D721Med (cell line): ENCODE measurements around the gene PSAPL1.

Experiments
- DNase-seq: peaks from one replicate; pipeline ENCODE4 v3.0.0; 2011; ENCODE audit warnings: low spot score; ENCODE audit not compliant: insufficient read length
- FAIRE-seq: peaks from 2 replicates; lab custom pipeline; 2011; peaks lifted over from hg19 to GRCh38; lab: Jason Lieb, UNC
- TF ChIP-seq, protein P1 (sequence below): IDR thresholded peaks from 2 replicates; pipeline ENCODE4 v1.5.1; 2012; ENCODE audit warnings: mild to moderate bottlenecking, control low read depth; ENCODE audit not compliant: insufficient read depth; ENCODE audit errors: missing control alignments

PSAPL1 gene

GRCh38 chr4:7432531-7433375 is 2.0 kb downstream of the PSAPL1 start:
- no peak for FAIRE-seq
- TF ChIP-seq, protein P1, sequence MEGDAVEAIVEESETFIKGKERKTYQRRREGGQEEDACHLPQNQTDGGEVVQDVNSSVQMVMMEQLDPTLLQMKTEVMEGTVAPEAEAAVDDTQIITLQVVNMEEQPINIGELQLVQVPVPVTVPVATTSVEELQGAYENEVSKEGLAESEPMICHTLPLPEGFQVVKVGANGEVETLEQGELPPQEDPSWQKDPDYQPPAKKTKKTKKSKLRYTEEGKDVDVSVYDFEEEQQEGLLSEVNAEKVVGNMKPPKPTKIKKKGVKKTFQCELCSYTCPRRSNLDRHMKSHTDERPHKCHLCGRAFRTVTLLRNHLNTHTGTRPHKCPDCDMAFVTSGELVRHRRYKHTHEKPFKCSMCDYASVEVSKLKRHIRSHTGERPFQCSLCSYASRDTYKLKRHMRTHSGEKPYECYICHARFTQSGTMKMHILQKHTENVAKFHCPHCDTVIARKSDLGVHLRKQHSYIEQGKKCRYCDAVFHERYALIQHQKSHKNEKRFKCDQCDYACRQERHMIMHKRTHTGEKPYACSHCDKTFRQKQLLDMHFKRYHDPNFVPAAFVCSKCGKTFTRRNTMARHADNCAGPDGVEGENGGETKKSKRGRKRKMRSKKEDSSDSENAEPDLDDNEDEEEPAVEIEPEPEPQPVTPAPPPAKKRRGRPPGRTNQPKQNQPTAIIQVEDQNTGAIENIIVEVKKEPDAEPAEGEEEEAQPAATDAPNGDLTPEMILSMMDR = no peak
- no peak for DNase-seq

DNA sequence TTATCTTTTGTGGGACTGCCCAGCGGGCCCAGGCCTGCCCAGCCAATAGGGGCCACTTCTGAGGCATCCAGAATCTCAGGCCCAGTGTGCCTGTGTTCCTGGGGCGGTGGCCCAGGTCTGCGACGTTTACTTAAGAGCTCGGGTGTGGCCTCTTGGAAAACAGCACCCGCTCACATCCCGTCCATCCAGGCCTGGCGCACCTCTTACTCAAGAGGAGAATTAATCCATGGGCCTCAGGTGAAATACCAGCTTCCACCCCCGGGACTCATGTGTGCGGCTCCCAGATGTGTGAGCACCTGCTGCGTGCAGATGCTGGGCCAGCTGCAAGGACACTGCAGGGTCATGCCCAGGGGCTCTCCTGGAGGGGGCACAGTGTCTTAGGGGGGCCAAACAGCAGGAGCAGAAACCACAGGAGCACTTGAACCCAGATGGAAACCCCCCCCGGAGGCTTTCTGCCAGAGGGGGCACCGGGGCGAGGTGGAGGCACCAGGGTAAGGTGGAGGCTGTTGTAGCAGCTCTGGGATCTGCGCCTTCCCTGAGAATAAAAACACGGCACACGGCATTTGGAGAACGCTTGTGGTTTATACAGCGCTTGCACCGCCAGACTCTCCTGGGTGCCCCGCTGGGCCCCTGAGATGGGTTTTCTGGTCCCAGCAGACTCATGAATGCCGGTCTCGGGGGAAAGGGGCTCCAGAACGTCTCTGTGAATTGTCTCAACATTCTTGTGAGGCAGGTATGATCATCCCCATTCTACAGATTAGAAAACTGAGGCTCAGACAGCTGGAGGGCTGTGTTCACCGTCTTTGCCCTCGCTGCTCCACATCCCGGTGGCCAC is 2.8 kb downstream of the PSAPL1 start:
- no peak for DNase-seq
- TF ChIP-seq, protein P1 = no peak
- FAIRE-seq = no peak

DNA sequence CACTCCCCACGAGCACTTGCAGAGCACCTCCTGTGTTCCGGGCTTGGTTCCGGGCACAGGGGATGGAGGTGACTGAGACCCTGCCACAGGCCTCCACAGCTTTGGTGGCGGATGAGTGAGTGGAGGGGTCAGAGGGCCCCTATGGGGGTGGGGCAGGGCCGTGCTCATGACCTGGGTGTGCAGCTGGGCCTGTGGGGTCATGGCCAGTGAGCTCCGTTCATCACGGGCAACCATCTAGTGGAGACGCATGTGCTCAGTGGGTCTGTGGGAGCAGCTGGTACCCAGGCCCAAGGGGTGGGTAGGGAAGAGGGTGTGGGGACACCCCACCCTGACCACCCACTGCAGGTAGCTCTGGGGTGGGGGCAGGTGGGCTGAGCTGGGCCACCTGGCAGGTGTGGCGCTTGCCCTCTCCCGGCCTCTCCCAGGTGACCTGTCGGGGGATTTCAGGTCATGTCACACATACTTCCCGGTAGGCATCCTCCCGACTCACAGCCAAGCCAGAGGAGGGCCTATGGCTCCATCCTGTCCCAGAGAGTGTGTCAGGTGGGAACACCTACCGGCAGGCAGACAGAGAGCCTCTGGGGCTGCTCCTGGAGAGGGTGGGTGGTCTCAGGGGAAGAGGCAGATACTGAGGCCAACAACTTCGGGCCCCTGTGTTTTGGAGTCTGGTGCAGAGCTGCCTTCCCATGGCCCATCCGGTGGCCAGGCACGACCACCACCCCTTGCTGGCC is 3.6 kb downstream of the PSAPL1 start:
- no peak for FAIRE-seq

GRCh38 chr4:7430368-7430964 is 4.3 kb downstream of the PSAPL1 start:
- FAIRE-seq = no peak
- TF ChIP-seq, protein P1 = no peak
- no peak for DNase-seq

More for the DNA sequence above, 3.6 kb downstream of the PSAPL1 start:
- DNase-seq = no peak
- TF ChIP-seq, protein P1 = no peak

- DNase-seq = no peak
- FAIRE-seq = no peak
- TF ChIP-seq, protein P1 = no peak
Measured at GRCh38 chr4:7429601-7430078, 5.1 kb downstream of the PSAPL1 start.

DNA sequence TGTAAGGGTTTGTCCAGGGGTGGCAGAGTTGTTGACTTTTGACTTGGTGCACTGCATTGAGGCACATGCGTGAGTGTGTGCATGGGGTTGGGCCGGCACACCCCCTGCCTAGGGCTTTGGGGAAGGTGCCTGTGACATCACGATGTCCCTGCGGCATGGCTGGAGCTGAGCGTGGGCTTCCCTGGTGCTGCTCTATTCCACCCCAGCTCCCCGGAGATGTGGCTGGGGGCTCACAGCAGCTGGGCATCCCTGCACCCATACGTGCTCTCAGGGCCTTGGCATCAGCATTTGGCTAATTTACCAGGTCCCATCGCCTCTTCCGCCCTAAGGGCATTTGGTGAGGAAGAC is 5.7 kb downstream of the PSAPL1 start:
- TF ChIP-seq, protein P1 = no peak
- no peak for DNase-seq
- FAIRE-seq = no peak
